Fibroblast of the aortic adventitia (primary cell): ENCODE measurements around the gene LAIR2. TPM values are rescaled to one million over a fixed set of nuclear protein-coding genes. Genes with fewer than 3 reads are reported as not detected.
A peak's percentile ranks its signal among the peaks of the same experiment; 100 is the strongest.
"Not testable (repeated sequence)": the region's sequence is repeated elsewhere in the genome, so short reads cannot be mapped to it uniquely, and the experiment has no call there.

ENCODE experiments used
- DNase-seq: peaks from one replicate; pipeline ENCODE4 v3.0.0-alpha.2; 2010; ENCODE audit warnings: low read depth
- H3K4me3 ChIP-seq: 2 replicates; pipeline ENCODE4 v1.5.1; 2011; ENCODE audit warnings: low read depth, mild to moderate bottlenecking, control low read depth, low read length, moderate library complexity
- total RNA-seq: library from RNA; depleted of rRNA; stranded (reverse); fragments of >200 nt; gene quantifications from 2 replicates; pipeline ENCODE4 v1.2.3, GENCODE V29; 2012; ENCODE audit warnings: low replicate concordance
- TF ChIP-seq, protein P1 (sequence below): IDR thresholded peaks from 2 replicates; pipeline ENCODE4 v1.5.1; 2011; ENCODE audit warnings: mild to moderate bottlenecking, low read length, control low read depth, inconsistent platforms; ENCODE audit not compliant: insufficient read depth

LAIR2 gene
- total RNA-seq, 1 donor = not detected

DNA sequence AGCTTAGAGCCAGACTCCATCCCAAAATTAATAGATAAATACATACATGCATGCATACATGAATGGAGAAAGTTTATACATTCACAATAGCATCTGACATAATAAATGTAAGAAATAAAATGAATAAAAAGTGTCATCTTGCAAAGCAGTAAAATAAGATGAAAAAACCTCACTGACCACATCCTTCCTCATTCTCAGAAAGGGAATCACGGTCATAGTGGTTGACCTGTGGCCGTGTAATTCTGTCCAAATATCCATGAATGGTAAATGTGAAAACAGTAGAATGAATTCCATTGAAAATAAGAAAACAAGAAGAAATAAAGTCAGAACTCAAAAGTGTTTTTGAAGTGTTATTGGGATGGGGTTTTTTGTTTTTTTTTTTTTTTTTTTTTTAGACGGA is 19.7 kb upstream of the LAIR2 start:
- TF ChIP-seq, protein P1, sequence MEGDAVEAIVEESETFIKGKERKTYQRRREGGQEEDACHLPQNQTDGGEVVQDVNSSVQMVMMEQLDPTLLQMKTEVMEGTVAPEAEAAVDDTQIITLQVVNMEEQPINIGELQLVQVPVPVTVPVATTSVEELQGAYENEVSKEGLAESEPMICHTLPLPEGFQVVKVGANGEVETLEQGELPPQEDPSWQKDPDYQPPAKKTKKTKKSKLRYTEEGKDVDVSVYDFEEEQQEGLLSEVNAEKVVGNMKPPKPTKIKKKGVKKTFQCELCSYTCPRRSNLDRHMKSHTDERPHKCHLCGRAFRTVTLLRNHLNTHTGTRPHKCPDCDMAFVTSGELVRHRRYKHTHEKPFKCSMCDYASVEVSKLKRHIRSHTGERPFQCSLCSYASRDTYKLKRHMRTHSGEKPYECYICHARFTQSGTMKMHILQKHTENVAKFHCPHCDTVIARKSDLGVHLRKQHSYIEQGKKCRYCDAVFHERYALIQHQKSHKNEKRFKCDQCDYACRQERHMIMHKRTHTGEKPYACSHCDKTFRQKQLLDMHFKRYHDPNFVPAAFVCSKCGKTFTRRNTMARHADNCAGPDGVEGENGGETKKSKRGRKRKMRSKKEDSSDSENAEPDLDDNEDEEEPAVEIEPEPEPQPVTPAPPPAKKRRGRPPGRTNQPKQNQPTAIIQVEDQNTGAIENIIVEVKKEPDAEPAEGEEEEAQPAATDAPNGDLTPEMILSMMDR = no peak

DNA sequence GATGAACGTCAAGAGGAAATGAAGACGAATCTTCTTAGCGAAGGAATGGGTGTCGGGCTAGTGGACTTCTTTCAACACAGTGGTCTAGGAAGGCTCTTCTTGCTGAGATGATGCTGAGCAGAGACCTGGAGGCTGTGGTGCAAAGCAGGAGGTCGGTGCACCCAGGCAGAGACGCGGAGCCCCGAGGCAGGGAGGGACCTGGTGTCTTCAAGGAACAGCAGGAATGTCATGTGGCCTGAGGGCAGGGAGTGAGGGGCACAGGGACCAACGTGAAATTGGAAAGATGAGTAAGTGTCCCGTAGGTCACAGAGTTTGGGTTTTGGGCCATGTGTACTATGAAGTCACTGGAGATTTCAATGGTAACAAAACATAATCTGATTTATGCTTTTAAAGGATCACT is 18.2 kb upstream of the LAIR2 start:
- no peak overlapping the region for H3K4me3 ChIP-seq
- DNase-seq = no peak
- TF ChIP-seq, protein P1 = no peak

More for the DNA sequence above, 19.7 kb upstream of the LAIR2 start:
- no peak overlapping the region for H3K4me3 ChIP-seq
- no peak for DNase-seq

DNA sequence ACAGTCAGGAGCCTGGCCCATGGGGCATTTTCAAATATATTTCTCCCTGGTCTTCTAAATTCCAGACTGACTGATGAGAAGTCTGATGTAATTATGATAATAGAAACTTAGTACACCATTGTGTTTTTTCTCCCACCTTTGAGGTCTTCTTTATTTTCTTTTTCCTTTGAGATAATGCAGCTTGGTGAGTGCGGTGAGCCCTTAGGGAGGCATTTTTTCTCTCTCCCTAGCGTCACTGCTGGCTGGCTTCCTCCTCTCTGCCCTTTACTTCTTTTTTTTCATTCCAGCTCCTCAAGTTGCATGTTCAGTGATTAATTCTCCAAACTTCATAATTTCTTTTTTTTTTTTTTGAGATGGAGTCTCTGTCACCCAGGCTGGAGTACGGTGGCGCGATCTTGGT is 16.8 kb upstream of the LAIR2 start:
- TF ChIP-seq, protein P1 = no peak
- H3K4me3 ChIP-seq = no peak overlapping the region
- peak; percentile 58 for DNase-seq

DNA sequence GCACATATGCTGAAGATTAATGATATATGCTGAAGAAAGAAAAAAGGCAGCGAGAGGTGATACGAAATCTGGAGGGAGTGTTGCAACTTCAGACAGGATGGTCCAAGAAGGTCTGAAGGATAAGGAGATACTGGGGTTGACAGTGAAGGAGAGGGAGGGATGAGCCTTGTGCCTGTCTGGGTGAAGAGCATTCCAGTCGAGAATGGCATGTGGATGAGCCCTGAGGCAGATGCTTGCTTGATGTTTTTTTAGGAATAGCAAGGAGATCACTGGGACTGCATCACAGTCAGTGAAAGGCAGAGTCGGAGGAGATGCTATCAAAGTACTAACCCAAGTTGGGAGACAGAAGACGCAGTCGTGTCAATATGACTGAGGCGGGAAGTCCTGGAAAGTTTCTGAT is 13.3 kb upstream of the LAIR2 start:
- TF ChIP-seq, protein P1 = no peak
- DNase-seq = no peak
- H3K4me3 ChIP-seq = no peak overlapping the region

DNA sequence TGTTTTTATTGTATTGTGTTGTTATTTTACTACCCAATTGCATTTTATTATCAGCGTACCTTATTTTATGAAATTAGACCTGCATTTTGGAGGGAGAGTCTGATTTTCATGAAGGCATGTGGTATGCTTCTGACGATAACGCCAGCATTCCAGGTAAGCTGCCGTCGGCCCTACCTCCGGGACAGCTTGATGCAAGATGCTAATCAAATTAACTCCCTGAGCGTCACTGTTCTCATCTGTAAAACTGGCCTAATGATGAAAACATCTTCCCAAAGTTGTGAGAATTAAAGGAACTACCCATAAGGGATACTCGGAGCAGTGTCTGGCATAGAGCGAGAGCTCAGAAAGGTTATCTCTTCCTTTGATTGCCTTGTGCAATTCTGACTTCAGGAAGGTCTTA is 12.9 kb upstream of the LAIR2 start:
- TF ChIP-seq, protein P1 = no peak
- H3K4me3 ChIP-seq = no peak overlapping the region
- DNase-seq = no peak

DNA sequence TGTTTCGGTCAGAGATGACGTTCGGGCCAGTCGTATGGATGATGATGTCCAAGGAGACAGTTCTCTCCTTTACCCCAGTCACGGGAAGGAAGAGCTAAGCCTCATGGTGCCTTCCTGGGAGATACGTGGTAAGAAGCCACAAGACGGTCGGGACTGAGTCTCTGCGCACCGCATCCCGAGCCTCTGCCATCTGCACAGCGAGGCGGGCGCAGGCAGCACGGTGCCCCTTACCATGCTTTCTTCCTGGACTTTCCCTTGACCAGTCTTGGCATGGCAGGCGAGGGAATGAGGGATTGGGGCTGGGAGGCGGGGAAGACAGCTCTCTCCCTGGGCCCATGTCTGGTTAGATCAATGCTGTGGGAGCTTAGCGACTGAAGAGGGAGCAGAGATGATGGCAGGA is 10.1 kb upstream of the LAIR2 start:
- no peak overlapping the region for H3K4me3 ChIP-seq
- TF ChIP-seq, protein P1 = no peak
- DNase-seq = no peak

DNA sequence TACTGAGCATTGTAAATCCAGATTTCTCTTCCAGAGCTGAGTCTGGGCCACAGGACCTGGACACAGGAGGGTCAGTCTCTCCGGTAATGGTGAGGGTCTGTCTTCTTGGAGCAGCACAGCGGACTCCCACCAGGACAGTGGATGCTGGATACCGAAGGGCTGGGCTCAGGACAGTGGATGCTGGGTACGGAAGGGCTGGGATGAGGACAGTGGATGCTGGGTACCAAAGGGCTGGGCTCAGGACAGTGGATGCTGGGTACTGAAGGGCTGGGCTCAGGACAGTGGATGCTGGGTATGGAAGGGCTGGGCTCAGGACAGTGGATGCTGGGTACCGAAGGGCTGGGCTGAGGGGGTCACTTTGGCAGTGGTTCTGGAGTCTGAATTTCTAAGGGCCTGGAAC is 9.6 kb upstream of the LAIR2 start:
- H3K4me3 ChIP-seq, DNase-seq: not testable (repeated sequence)
